ENCODE data around the gene PCDHA6.

GRCh38 chr5:140840978-140841962, 13.5 kb downstream of the PCDHA6 start, which contains the start of gene PCDHA8:
- TF ChIP-seq CTCF (IDR thresholded peaks at IDR 0.05) (peak in 1 of 4 experiments; percentile 9), POLR2A (IDR thresholded peaks at IDR 0.05) (no peak)
